HG02981 (cell line): ENCODE measurements around the gene TIGD2.

Experiments used
- ATAC-seq: cut with Tn5 transposase; IDR thresholded peaks from one replicate; pipeline ENCODE4 v1.9.1; 2021; ENCODE audit warnings: mild to moderate bottlenecking, moderate library complexity; ENCODE audit not compliant: unreplicated experiment

The TIGD2 gene

DNA sequence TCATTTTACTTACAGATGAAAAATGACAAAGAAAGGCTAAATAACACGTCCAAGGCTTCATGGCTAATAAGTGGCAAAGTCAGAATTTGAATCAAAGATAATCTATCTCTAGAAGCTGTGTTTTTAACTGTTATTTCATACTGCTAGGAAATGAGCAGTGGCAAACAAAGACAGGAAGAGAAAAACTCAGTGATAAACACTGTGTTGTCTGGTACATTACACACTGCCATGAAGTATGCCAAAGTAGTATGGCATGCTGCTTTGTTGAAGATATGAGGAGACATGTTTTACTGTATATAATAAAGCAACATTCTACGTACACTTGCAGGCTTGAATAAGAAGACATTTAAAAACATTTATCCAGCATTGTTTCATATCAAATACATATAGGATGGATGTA lies 49.5 kb downstream of the TIGD2 start:
- no peak for ATAC-seq

GRCh38 chr4:89161841-89162240 lies 50.5 kb downstream of the TIGD2 start:
- ATAC-seq, result no peak

- ATAC-seq, result no peak
These were observed 51.2 kb downstream of the TIGD2 start for GRCh38 chr4:89162496-89162895.

DNA sequence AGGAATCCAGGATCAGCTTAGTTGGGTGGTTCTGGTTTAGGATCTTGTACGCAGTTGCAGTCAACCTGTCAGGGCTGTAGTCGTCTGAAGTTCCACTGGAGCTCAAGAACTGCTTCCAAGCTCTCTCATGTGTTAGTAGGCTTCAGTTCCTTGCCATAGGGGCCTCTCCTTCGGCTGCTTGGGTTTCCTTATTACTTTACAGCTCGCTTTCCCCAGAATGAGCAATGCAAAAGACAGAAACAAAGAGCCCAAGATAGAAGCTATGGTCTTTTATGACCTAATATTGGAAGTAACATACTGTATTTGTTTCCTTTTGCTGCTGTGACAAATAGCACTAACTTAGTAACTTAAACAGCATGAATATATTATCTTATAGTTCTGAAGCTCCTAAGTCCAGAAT lies 51.7 kb downstream of the TIGD2 start:
- ATAC-seq, result no peak

DNA sequence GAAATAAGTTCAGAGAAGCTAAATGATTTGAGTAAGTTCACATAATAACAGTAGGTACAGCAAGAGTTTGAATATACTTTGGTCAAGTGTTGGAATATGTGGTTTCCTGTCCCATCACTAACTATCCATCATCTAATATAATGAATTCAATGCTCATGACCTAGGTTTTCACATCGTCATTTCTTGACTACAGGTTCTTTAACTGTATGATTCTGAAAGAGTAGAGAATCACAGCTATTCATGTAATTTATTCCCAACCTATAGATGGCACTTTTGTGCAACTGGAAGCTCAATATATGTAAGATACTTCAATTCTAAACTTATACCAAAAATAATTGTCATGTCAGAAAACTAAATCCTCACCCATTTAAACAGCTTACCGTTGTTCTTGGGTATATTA lies 53.1 kb downstream of the TIGD2 start:
- ATAC-seq, result no peak
